HG03196 (cell line): ENCODE measurements around the gene SNAP29.
"Not testable (repeated sequence)": the region's sequence is repeated elsewhere in the genome, so short reads cannot be mapped to it uniquely, and the experiment has no call there.

Experiments
- ATAC-seq: cut with Tn5 transposase; IDR thresholded peaks from one replicate; pipeline ENCODE4 v1.9.1; 2021; ENCODE audit not compliant: unreplicated experiment

SNAP29 gene

DNA sequence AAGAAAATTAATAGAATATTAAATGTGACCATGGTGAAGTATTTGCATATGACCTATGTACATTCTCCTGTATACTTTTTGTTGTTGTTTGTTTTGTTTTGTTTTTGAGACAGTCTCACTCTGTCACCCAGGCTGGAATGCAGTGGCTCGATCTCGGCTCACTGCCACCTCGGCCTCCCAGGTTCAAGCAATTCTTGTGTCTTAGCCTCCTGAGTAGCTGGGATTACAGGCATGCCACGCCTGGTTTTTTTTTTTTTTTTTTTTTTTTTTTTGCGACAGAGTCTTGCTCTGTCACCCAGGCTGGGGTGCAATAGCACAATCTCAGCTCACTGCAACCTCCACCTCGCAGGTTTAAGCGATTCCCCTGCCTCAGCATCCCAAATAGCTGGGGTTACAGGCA is 38.9 kb downstream of the SNAP29 start:
- ATAC-seq, result not testable (repeated sequence)

DNA sequence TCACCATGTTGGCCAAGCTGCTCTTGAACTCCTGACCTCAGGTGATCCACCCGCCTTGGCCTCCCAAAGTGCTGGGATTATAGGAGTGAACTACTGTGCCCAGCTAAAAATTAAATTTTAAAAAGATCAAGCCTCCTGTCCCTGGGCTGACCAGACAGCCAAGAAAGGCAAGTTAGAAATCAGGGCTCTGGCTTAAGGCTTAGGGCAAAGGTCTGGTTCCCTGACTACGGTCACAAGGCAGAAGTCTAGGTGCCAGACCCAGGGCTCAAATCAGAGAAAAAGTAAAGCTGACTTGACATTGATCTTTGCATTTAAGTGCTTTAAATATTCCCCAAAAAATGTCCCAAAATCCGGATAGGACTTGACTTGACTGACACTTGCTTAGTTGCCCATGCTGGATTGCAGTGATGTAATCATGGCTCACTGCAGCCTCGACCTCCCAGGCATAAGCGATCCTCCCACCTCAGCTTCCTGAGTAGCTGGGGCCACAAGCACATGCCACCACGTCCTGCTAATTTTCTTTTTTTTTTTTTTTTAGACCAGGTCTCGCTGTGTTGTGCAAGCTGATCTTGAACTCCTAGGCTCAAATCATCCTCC is 41.1 kb downstream of the SNAP29 start:
- no peak for ATAC-seq

- ATAC-seq, result not testable (repeated sequence)
Observed at GRCh38 chr22:20901093-20902033, 42.6 kb downstream of the SNAP29 start.

DNA sequence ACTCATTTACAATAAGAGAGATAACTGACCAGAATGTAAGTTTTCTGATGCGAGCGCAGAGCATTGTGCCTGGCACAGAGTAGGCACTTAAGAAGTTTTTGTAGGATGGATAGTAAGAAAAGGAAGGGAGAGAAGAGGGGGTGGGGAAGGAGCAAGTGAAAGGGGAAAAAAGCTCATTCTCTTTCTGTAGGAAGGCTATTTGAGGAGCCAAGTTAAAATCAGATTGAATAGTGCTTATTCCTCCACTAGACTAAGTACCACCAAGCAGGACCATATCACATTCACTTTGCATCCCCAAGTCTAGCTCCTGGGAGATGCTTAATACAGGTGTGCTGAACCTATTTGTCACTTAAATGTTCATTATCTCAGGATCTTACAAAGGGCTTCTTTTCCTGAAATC is 44.3 kb downstream of the SNAP29 start:
- no peak for ATAC-seq

DNA sequence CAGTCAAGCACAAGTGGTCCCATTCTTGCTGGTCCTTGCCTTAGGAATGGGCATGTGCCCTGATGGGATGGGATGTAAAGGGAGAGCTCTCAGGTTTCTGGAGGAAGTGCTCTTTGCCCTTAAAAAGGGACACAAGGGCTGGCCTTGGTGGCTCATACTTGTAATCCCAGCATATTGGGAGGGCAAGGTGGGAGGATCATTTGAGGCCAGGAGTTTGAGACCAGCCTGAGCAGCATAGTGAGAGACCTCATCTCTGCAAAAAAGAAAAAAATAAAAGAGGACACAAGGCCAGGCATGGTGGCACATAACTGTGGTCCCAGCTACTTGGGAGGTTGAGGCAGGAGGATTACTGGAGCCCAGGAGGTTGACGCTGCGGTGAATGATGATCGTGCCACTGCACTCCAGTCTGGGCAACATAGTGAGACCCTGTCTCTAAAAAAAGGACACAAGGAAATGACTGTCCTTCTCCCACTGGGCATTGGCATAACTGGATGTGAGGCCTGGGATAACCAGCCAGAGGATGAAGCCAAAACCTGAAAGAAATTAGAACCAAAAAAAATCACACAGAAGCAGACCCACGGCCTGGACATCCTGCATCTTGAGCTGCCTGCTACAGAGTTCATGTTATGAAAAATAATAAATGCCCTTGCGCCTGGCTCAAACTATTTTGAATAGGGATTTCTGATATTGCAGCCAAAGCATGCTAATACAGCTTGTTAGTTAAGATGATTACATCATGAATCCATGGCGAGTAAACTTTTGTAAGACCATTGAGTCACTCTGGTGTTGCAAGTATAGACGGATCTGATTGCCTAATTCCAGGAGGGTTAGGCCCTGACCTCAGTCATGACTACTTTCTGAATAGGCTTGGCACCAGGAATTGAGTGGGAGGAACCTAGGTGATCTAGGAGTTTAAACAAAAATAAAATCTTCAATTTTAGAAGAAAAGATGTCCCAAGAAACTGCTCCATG is 45.5 kb downstream of the SNAP29 start:
- no peak for ATAC-seq

DNA sequence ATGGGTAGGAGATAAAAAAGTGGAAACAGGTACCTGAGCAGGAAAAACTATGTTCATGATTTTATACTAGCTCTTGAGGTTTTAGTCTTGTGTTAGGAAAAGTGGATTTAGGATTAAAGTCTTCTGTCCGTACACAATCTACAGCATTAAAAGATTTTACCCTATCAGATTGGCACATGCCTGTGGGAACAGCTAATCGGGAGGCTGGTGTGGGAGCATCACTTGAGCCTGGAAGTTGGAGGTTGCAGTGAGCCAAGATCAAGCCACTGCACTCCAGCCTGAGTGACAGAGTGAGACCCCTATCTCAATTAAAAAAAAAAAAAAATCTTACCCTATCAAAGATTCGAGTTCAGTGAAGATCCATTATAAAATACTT is 46.2 kb downstream of the SNAP29 start:
- ATAC-seq, result no peak

DNA sequence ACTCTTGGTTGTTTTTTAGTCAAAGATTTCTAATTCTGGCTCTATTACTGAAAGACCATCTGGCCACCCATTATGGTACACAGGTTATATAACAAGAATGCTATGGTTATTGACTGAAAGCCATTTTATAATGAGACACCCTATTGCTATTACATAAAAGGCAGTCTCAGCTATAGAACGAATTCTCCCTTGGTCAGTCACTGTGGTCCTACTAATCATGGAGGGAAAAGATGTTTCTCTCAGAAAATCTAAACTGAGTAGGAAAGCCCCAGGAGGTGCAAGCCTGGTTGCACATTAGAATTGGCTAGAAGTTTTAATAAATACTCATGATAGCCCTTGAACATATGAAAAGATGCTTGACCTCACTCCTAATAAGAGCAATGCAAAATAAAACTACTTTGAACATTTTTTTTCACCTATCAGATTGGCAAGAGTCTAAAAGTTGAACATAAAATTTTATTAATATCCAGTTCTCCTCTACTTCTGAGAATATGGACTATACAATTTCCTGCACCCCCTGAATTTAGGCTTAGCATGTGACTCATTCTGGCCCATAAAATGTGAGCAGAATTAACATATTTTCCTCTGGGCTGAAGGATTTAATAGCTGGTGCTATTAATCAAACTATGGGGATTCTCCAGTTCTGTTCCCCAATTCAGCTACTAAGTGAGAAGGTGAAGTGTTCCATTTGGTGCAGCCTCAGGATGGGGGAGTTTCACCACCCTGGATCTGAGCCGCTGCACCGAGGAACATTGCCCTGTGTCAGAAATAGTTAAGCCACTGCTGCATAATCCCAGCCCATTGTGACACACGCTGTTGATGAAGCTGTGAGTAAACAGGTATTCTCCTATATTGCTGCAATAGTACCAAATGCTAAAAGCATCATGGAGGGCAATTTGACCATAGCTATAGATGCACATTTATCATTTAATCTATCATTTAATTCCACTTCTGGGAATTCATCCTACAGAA is 46.9 kb downstream of the SNAP29 start:
- no peak for ATAC-seq

DNA sequence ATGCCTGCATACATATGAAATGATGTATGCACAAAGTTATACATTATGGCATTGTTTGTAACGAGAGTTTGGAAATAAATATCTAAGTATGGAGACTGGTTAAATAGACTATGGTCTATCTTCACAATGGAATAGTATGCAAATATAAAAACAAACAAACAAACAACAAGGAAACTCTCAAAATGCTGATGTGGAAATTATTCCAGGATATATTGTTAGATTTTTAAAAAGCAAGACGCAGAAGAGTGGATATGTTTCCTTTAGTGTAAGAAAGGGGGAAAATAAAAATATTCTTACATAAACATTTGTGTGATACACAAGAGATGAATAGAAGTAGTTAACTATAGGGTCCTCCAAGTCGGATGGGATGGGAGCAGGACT is 47.6 kb downstream of the SNAP29 start:
- no peak for ATAC-seq

DNA sequence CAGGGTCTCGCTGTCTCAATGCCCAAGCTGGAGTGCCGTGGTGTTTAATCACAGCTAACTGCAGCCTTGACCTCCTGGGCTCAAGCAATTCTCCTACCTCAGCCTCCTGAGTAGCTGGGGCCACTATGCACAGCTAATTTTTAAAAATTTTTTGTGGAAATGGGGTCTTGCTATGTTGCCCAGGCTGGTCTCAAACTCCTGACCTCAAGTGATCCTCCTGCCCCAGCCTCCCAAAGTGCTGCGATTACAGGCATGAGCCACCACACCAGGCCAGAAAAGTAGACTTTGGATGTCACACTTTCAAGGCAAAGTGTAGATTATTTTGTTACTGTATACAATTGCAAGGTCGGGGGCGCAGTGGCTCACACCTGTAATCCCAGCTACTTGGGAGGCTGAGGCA is 49.9 kb downstream of the SNAP29 start:
- not testable (repeated sequence) for ATAC-seq

DNA sequence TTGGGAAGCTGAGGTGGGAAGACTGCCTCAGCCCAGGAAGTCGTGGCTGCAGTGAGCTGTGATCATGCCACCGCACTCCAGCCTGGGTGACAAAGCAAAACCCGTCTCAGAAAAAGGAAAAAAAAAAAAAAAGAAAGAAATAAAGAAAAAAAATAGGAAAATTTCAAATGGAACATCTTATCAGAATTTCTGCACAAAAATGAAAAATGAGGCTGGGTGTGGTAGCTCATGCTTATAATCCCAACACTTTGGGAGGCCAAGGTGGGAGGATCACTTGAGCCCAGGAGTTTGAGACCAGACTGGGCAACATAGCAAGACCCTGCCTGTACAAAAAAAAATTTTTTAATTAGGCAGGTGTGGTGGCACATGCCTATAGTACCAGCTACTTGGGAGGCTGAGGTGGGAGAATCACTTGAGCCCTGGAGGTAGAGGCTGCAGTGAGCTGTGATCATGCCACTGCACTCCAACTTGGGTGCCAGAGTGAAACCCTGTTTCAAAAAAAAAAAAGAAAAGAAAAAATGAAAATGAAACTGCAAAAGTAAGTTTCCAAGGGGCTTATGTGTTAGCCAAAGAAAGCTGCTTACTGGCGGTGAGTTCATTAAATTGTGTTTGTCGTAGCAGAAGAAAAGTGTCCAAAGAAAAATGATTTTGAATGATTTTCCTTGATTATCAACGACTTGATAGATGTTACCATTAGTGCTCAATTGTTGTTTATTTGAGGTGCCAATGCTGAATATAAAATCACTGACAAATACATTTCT is 50.9 kb downstream of the SNAP29 start:
- no peak for ATAC-seq

GRCh38 chr22:20912494-20912893 is 53.7 kb downstream of the SNAP29 start:
- ATAC-seq, result no peak

DNA sequence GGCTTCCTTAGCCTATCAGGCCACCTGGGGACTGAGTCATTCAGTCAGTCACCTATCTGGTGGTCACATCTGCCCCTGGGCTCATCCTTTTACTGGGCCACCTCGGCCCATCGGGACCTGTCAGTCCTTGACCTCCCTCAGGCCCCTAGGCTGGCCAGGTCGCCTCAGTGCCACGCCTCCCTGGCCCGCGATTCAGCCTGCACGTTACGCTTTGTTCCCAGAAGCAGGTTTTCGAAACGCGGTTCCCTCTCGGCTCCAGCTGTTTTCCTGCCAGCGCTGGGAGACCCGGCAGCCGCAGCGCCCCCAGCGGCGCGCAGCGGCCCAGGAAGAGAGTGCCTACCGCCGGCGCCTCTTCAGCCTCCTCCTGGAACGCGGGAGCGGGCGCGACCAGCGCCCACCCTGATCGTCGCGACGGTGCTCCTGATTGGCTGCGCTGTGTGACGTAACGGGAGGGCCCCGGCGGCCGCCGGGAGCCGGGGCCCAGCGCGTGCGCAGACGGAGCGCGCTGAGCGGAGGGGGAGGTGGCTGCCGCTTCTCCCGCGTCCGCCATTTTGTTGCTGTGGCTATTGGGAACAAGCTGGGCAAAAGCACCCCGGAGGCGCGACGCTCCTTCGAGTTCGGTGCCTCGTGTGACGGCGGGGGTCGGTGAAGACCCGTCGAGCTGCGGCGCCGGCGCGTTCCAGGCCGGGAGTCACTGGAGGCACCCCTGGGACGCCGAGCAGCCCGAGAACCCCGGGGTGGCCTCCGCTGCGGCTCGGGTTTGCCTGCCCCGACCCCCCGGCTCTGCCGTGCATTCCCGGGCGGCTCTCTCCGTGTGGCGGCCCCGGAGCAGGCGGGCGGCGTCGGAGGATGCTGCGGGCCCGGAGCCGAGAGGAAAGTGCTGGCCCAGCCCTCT is 58.4 kb downstream of the SNAP29 start, which contains the start of gene CRKL:
Gene CRKL, plus strand, starts transcription at position 492 of the 895 bp plus-strand sequence. CDS start 528 bp downstream, outside the sequence.
- ATAC-seq, result peak; percentile 93

DNA sequence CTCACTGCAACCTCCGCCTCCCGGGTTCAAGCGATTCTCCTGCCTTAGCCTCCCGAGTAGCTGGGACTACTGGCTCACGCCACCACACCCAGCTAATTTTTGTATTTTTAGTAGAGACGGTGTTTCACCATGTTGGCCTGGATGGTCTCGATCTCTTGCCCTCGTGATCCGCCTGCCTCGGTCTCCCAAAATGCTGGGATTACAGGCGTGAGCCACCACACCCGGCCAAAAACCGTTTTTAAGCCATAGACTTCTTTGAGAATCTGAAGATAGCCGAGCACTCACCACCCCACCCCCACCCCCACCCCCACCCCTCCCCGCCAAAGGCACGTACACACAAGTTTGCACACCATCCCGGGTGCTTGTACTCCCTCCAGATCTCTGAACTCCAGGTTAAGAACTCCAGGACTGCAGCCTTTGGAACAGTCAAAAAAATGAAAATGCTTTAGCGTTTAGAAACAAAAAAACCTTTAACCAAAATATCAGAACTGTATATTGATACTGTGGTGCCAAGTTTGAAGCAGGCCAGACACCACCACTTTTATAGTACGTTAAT is 59.9 kb downstream of the SNAP29 start:
- no peak for ATAC-seq

GRCh38 chr22:20919718-20920117 is 60.9 kb downstream of the SNAP29 start:
- no peak for ATAC-seq

DNA sequence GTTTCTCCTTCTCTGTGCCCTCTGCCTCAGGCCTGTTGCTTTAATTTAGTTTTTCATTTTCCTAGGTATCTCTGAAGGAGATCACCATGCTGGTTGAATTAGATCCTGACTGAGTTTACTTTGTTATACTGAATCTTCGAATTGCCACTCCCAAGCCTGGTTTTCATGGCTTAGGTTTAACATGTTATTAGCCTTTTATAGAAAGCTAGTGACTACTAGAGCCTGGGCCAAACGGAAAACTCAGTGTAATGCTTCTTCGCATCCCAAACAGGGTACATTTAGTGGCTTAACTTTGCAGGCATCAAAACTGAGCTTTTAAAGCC is 62.0 kb downstream of the SNAP29 start:
- ATAC-seq, result no peak

DNA sequence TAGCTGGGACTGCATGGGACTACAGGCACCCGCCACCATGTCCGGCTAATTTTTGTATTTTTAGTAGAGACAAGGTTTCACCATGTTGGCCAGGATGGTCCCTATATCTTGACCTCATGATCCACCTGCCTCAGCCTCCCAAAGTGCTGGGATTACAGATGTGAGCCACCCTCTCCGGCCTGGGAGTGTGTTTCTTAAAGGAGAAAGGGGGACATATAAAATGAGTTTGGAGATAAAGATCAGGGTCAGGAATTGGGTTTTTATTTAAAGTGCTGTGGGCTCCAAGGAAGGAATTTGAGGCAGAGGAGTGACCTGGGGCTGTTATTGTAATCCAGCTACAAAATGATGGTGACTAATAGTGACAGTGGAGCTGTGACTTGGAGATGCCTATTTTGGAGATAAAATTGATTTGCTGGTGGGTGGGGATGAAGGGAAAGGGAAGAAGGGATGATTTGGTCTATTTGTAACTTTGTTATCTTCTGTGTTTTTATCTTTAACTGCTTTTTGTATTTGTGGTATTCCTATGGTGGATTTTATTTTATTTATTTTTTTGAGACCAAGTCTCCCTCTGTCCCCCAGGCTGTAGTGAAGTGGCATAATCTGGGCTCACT is 63.4 kb downstream of the SNAP29 start:
- no peak for ATAC-seq

DNA sequence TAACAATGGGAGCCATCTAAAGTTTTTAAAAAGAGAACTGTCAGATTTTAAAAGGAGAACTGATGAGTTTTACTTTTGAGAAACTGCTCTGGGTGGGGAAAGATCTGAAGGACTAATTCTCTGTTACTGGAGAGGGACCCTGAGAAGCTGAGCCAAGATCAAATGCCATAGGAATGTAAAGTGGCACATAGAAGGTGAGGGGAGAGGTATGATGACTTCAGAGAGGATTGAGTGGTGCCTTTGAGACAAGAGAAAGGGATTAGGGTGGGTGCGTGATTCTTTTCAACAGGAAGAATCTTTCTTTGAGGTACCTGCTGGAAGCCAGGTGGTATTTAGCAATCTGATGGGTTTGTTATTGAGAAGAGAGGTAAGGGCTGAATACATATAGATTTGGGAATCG is 67.4 kb downstream of the SNAP29 start:
- ATAC-seq, result no peak
